GM18526 (cell line): ENCODE results near the gene ACOXL.

Experiments used
- POLR2A ChIP-seq: IDR thresholded peaks from 3 replicates; pipeline ENCODE4 v1.6.1; 2011; ENCODE audit not compliant: insufficient read length; ENCODE audit errors: extremely low read depth

ACOXL gene

DNA sequence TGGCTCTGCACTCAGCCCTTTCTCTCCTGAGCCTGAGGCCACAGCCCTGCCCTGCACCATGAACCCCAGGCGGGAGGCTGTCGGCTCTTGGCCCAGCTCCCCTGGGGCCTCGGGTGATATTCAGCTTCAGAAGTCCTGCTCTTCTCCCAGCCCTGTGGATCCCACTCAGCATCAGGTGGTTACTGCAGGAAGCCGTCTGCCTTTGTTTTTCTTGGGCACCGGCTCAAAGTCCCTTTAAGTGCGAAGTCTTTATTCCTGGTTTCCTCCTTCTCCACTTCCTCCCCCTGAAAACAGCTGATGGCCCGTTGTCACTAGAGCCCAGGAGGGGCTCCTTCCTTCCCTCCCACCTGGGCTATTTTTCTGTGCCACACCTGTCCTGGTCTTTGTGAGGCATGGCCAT, 226.8 kb downstream of the ACOXL start:
- no peak for TF ChIP-seq POLR2A

DNA sequence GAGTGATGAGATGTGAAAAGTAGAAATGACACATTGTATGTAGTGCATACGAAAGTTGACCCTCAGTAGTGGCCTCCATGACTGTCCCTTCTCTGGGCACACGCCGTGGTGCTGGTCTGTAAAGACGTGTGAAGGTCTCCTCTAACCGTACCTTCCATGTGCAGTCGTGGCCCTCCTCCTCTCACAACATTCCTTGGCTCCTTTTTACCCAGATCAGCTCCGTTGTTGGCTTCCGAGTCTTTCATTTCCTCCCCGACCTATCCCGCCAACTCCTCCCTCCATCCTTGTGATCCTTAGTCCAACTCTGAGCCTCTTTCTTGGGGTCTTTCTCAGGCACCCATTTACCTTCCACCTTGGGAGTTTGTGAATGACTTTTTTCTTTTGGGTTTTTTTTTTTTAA, 227.9 kb downstream of the ACOXL start:
- no peak for TF ChIP-seq POLR2A

DNA sequence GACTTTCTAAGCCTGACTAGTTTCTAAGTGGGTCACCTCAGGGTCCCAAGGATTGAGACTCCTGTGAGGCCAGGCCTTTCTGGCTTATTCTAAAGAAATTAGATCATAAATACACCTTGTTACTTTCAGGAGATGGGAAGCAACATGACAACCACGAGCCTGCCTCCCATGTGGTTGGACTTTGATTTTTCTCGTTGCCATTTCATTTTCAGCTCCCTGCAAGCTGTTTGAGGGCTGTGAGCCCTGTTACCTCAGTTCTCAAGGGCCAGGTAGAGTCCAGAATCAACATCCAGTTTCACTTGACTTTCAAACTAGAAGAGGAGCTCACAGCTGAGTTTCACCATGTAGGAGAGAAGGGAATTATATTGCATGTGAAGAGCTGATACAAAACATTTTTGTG, 228.6 kb downstream of the ACOXL start:
- TF ChIP-seq POLR2A, result no peak

DNA sequence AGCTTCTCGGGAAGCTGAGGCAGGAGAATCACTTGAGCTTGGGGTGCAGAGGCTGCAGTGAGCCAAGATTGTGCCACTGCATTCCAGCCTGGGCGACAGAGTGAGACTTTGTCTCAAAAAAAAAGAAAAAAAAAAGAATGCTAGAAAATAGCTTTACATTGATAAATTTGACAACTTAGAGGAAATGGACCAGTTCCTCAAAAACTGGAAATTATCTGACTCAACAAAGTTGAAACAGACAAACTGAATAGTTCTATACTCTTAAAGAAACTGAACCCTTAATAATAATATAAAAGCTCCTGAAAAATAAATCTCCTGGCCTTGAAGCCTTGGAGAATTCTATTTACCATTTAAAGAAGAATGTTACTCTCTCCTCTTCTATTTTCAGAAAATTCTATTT, 237.3 kb downstream of the ACOXL start:
- no peak for TF ChIP-seq POLR2A

DNA sequence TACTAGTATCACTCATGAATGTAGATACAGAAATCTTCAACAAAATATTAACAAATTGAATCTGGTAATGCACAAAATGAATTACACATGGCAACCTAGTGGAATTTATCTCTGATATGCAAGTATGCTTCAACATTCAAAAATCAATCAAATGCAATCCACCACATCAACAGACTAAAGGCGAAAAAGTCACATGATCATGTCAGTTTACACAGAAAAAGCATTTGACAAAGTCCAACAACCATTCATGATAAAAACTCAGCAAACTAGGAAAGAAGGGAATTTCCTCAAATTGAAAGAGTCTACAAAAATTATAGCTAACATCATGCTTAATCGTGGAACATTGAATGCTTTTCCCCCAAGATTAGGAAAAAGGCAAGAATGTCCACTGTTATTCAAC, 237.8 kb downstream of the ACOXL start:
- TF ChIP-seq POLR2A, result no peak

DNA sequence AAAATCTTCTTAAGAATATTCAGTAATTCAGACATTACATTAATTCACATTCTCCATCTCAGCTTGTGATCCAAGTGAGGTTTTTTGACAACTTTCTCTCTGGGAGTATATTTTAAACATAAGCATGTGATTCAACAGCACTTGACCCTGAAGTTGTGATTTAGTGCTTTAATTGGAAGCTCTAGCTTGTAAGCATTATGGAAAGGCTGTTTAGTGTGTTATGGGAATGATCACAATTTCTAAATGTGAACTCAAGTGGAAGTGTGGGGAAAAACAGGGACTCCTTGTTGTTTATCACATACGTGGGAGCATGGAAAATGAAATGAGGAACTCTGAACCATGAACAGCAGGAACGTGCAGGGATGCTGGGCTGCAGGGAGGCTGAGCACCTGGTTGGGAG, 239.4 kb downstream of the ACOXL start:
- TF ChIP-seq POLR2A, result no peak

DNA sequence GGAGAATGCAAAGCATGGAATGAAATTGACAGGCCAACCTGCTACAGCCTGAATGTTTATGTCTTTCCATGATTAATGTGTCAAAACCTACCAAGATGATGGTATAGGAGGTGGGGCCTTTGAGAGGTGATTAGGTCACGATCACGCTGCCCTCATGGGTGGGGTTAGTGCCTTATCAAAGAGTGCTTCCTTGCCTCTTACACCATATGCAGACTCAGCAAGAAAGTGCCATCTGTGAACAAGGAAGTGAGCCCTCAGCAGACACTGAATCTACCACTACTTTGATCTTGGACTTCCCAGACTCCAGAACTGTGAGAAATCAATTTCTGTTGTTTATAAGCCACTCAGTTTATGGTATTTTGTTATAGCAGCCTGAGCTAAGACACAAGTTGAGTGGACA, 240.9 kb downstream of the ACOXL start:
- TF ChIP-seq POLR2A, result no peak

DNA sequence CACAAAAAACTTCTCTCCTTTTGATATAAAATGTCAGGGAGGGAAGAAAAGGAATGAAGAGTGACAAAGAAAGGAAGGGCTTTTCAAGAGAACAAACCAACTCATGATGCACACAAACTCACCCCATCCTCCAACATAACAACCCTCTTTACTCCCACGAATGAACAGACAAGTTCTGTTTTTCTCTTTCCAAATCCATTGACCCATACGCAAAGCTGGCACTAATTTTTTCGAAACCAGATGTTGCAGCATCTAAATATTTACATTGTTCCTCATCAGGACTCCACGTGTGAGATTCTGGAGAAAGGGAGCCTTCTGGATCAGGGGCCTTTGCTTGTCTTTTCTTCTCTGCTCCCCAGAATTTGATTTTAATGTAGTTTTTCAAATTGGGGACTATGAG, 245.0 kb downstream of the ACOXL start:
- no peak for TF ChIP-seq POLR2A

DNA sequence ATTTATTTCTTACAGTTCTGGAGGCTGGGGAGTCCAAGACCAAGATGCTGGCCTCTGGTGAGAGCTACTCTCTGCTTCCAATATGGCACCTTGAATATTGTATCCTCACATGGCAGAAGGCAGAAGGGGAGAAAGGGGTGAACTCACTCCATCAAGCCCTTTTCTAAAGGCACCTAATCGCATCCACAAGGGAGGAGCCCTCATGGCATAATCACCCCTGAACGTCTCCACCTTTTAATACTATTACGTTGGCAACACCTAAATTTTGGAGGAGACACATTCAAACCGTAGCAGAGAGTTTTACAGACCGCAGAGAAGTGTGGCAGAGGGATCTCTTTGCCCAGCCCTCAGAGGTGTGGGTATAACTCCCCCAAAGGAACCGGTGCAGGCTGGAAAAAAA, 245.8 kb downstream of the ACOXL start:
- TF ChIP-seq POLR2A, result no peak

DNA sequence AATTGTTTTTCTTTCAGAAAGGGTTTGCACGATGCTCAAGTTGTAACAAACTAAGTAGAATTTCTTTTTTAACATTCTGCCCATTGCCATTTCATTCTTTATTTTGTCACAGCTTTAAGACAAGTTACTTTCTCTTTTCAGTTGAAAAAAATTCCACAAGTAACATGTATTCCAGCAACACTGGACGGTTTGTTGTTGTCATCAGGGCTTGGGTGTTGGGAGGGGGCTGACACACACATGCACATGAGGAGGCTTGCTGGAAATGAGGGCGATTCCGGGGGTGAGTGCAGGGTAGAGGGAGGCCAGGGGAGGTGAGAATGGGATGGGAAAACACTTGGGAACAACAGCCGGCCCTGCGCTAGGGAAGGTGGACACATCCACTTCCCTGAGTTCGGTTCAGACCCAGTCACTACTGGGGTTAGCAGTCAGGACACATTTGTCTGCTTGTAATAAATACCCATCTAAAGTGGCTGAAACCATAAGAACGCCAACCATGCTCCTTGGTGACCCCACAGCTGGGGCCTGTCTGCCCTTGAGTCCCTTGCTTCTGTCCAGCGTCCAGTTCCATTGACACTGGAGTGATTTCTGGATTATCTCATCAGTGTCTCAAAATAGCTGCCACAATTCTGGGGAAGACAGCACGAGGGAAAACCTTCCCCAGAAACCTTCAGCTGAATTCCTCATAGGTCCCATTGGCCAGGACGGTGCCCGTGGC, 246.5 kb downstream of the ACOXL start:
- no peak for TF ChIP-seq POLR2A

DNA sequence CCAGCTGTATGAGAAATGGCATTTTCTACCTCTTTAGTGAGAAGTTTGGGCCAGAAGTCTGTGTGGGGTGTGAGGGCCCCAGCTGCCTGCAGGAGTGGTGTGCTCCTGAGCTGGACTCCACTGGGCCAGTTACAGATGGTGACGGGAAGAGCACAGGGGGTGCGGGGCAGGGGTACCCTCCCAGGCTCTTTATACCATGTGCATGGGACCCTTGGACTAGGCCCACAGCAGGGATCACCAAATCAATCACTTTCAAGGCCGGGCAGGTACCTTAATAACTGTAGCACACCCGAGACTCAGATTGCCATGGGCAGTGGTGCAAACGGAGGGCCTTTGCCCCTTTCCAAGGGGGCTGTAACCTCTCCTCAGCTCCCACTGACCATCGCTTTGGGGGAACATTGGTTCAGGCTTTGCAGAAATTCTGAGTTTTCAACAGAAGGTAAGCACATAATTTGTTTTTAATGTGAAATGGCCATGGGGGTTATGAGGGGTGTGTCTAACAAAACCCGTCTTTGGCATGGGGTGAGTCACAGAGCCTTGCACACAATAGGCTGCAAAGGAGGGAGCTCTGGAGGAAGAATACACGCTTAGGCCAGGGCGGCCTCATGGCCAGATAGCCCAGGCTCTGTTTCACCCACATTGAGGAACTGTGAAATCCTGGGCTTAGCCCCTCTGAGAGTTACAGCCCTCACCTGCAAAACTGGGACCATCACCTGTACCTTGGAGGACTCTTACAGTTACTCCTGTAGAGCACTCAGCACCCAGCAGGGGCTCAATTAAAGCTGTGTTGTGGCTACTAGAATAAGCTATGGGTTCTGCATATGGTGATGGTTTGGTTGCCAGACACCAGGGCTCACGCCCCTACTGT, 247.3 kb downstream of the ACOXL start:
- no peak for TF ChIP-seq POLR2A

DNA sequence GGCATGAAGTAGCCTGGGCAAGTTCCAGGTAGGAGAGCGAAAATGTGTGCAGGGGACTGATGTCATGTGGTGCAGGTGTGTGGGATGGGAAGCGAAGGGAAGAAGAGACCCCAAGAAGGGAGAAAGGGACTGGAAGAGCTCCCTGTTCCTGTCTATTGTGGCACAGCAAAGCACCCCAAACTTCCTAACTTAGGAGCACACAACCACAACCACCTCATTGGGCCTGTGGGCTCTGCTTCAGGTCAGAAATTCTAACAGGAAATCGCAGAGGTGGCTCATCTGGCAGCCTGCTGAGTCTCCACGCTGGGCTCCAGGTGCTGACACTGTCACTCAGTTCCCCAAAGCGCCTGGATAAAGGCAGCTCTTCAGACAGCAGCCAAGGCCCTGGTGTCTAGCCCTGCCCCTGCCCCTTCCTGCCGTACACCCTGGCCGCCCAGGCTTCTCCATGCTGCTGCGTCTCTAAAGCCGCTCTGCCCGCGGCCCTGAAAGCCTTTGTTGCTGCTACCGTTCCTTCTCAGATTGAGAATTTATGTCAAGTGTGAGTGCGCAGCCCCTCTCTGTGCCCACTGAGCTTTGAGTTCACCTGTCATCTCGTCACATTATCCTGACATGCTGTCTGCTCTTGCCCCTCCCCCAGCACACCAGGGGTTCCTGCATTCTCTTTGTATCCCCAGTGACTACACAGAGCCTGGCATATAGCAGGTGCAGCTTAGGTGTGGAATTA, 248.1 kb downstream of the ACOXL start:
- TF ChIP-seq POLR2A, result no peak

DNA sequence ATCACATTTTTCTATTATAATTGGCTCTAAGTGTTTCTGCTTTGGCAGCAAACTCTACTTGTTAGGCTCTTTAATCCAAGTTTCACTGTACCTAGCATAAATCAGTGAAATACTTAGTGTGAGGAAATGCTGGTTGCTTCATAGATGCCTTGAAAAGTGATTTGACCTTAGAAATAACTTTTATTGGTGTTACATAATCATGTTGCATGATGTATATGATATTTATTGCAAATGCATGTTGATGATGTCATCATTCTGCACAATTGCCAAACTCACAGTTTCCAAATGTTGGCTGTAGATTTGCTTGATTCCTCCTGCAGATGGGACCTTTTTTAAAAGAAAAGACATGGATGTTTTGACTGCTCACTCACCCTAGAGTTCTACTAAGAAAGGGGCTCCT, 250.8 kb downstream of the ACOXL start:
- no peak for TF ChIP-seq POLR2A

DNA sequence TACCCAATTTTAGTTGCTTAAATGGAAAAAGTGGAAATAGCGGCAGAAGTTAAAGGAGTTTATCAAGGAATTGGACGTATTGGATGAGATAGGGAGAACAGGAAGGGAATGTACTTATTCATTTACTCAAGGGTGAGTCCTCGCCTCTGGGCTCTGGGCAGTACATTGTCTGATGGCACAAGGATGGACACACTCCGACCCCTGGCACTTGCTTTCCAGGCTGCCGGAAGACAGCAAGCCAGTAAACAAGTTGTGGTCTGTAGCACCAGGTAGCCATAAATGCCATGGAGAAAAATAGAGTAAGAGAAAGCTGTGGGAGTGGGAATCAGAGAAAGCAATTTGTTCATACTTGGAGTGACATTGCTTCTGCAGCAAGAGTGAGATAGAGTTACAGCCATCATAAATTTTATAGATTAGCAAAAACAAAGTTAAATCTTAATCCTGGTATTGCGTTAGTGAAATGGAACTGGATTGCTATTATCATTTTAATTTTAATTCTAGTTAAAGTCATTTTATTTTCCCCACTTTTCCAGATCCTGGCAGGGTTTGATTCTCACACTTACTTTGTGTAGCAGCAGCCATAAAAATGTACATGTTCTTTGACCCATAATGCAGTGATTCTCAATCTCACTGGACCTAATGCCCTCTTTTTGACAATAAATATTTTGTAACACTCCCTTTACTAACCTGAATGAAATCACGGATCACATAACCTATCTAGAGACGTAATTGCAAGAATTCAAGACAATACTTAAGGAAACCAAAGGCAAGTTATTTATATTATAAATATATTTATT, 252.5 kb downstream of the ACOXL start:
- no peak for TF ChIP-seq POLR2A

DNA sequence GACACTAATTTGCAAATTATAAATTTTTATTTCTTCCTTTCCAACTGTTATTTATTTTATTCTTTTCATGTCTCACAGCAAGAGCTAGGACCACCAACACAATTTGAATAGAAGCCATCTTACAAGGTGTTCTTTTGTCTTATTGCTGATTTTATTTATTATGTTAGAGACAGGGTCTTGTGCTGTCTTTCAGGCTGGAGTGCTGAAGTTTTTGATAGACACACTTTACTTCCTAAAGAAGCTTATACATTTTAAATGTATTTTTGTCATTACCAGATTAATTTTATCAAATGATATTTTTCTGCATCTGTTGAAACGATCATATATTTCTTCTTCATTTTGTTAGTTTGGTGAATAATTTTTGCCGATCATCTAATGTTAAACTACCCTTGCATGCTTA, 258.1 kb downstream of the ACOXL start:
- no peak for TF ChIP-seq POLR2A
